Measurements from ENCODE around the gene NINJ1.

NINJ1 gene

GRCh38 chr9:93131599-93132286 lies 2.3 kb downstream of the NINJ1 start:
- TF ChIP-seq CTCF (IDR thresholded peaks at IDR 0.05; ENCODE audit: borderline replicate concordance, insufficient read depth, low read depth, low read length) = no peak
- no peak overlapping the region for H3K4me3 ChIP-seq (ENCODE audit: low read depth, low read length)

GRCh38 chr9:93130861-93131481 lies 3.1 kb downstream of the NINJ1 start:
- TF ChIP-seq CTCF (IDR thresholded peaks at IDR 0.05; ENCODE audit: borderline replicate concordance, insufficient read depth, low read depth, low read length) = no peak
- no peak overlapping the region for H3K4me3 ChIP-seq (ENCODE audit: low read depth, low read length)

- TF ChIP-seq CTCF (IDR thresholded peaks at IDR 0.05; ENCODE audit: borderline replicate concordance, insufficient read depth, low read depth, low read length) = no peak
- H3K4me3 ChIP-seq (ENCODE audit: low read depth, low read length) = no peak overlapping the region
Measured at GRCh38 chr9:93129691-93130500, 4.2 kb downstream of the NINJ1 start.

GRCh38 chr9:93129286-93129685 lies 4.8 kb downstream of the NINJ1 start:
- no peak for TF ChIP-seq CTCF (IDR thresholded peaks at IDR 0.05; ENCODE audit: borderline replicate concordance, insufficient read depth, low read depth, low read length)
- no peak overlapping the region for H3K4me3 ChIP-seq (ENCODE audit: low read depth, low read length)

GRCh38 chr9:93128715-93129224 lies 5.3 kb downstream of the NINJ1 start:
- TF ChIP-seq CTCF (IDR thresholded peaks at IDR 0.05; ENCODE audit: borderline replicate concordance, insufficient read depth, low read depth, low read length) = no peak
- H3K4me3 ChIP-seq (ENCODE audit: low read depth, low read length) = no peak overlapping the region

- no peak overlapping the region for H3K4me3 ChIP-seq (ENCODE audit: low read depth, low read length)
- no peak for TF ChIP-seq CTCF (IDR thresholded peaks at IDR 0.05; ENCODE audit: borderline replicate concordance, insufficient read depth, low read depth, low read length)
Measured at GRCh38 chr9:93128011-93128714, 5.9 kb downstream of the NINJ1 start.
